Sigmoid colon (tissue), 3 donors: ENCODE results near the gene RBM28.
"Not testable (repeated sequence)": the region's sequence is repeated elsewhere in the genome, so short reads cannot be mapped to it uniquely, and the experiment has no call there.

Source experiments
- CTCF ChIP-seq, 4 experiments: fragments of 450-650 bp in 3 of 4; fragments of 200-600 bp in 1 of 4; IDR thresholded peaks; one replicate each; pipeline ENCODE4 v1.5.1; 2016 to 2019; ENCODE audit warnings: antibody characterized with exemption in 4 of 4, mild to moderate bottlenecking in 3 of 4, moderate library complexity in 2 of 4
- POLR2A ChIP-seq, 2 donors: fragments of 450-650 bp; IDR thresholded peaks; one replicate each; pipeline ENCODE4 v1.6.1; 2016; ENCODE audit warnings: antibody characterized with exemption in 2 of 2, mild to moderate bottlenecking in 2 of 2, moderate library complexity in 2 of 2

GRCh38 chr7:128298004-128298403, 45.7 kb downstream of the RBM28 start:
- TF ChIP-seq CTCF, POLR2A (IDR thresholded peaks at IDR 0.05): not testable (repeated sequence)
